Activated T-helper 17 cell treated with anti-CD3 and anti-CD28 coated beads, Interleukin-2, amount 50 U/mL, for 72 hours (primary cell): ENCODE data around the gene ANKIB1. TPM values are rescaled to one million over a fixed set of nuclear protein-coding genes. Genes with fewer than 3 reads are reported as not detected.
"Not testable (repeated sequence)": the region's sequence is repeated elsewhere in the genome, so short reads cannot be mapped to it uniquely, and the experiment has no call there.

Experiments
- ATAC-seq: fragments of 150-1000 bp; cut with Tn5 transposase; replicated peaks from 2 replicates; pipeline ENCODE4 v1.10.0; 2021; ENCODE audit warnings: mild to moderate bottlenecking, moderate library complexity
- H3K27ac Mint-ChIP-seq: one replicate; pipeline ENCODE4 v1.8.0; 2022; ENCODE audit warnings: mixed read lengths
- H3K27me3 Mint-ChIP-seq: one replicate; pipeline ENCODE4 v1.8.0; 2022; ENCODE audit warnings: mixed read lengths
- H3K36me3 Mint-ChIP-seq: one replicate; pipeline ENCODE4 v1.8.0; 2022; ENCODE audit warnings: low read depth, mild to moderate bottlenecking, mixed read lengths
- H3K4me1 Mint-ChIP-seq: one replicate; pipeline ENCODE4 v1.8.0; 2022; ENCODE audit warnings: mixed read lengths
- H3K4me3 Mint-ChIP-seq: one replicate; pipeline ENCODE4 v1.8.0; 2022; ENCODE audit warnings: mild to moderate bottlenecking, mixed read lengths
- H3K9me3 Mint-ChIP-seq: one replicate; pipeline ENCODE4 v1.8.0; 2022; ENCODE audit warnings: mixed read lengths
- total RNA-seq, 2 donors: library from RNA; stranded (reverse); gene quantifications; one replicate each; pipeline ENCODE4 v1.2.3, GENCODE V29; 2022

The ANKIB1 gene
- total RNA-seq, 2 donors from 2014 or later = 38.6 to 39.9 TPM

- peaks cover 8% of the 10 kb centered on the region for H3K27me3 Mint-ChIP-seq
- H3K27ac Mint-ChIP-seq = no peak overlapping the region
- H3K4me1 Mint-ChIP-seq = peaks cover 9% of the 10 kb centered on the region
- no peak overlapping the region for H3K4me3 Mint-ChIP-seq
- no peaks in the 10 kb centered on the region for H3K36me3 Mint-ChIP-seq
- no peak for ATAC-seq
- H3K9me3 Mint-ChIP-seq = no peaks in the 10 kb centered on the region
These were observed 176.1 kb downstream of the ANKIB1 start for GRCh38 chr7:92421676-92422435.

DNA sequence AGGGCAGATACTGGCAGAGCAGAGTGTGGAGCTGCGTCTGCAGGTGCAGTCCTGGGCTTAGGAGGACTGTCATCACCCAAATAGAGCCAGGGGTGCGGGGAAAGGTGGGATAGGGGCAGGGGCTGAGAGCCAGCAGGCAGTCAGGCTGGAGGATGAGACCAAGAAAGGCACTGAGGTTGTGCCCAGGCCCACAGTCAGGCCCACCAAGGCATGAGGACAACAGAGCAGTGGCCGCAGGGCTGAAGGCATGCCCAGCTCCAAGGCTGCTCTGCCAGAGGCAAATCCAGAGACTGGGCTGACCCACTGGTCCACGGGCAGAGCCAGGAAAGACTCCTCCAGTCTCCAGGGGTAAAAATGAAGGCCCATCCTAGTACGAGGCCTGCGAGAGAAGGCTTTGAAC, 177.2 kb downstream of the ANKIB1 start:
- no peak overlapping the region for H3K4me3 Mint-ChIP-seq
- no peaks in the 10 kb centered on the region for H3K9me3 Mint-ChIP-seq
- H3K27ac Mint-ChIP-seq = no peak overlapping the region
- H3K36me3 Mint-ChIP-seq = no peaks in the 10 kb centered on the region
- peaks cover 11% of the 10 kb centered on the region for H3K27me3 Mint-ChIP-seq
- peaks cover 9% of the 10 kb centered on the region for H3K4me1 Mint-ChIP-seq
- ATAC-seq = no peak

DNA sequence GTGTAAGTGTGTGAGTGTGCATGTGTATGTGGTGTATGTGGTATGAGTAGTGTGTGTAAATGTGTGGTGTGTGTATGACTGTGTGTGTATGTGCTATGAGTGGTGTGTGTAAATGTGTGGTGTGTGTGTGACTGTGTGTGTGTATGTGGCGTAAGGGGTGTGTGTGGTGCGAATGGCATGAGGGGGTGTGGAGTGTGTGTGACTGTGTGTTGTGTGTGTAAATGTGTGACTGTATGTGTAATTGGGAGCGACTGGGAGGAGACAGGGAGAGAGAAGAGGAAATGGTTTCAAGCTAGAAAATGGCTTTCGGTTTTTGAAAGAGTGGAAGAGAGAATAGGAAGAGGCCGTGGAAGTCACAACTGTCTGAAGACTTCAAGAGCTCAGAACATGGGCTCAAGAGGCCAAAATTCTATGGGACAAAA, 177.9 kb downstream of the ANKIB1 start:
- no peaks in the 10 kb centered on the region for H3K36me3 Mint-ChIP-seq

GRCh38 chr7:92425311-92425947, 179.7 kb downstream of the ANKIB1 start:
- no peaks in the 10 kb centered on the region for H3K9me3 Mint-ChIP-seq
- H3K27ac Mint-ChIP-seq = no peak overlapping the region
- no peaks in the 10 kb centered on the region for H3K36me3 Mint-ChIP-seq
- H3K4me1 Mint-ChIP-seq = peaks cover 9% of the 10 kb centered on the region
- H3K27me3 Mint-ChIP-seq = peaks cover 14% of the 10 kb centered on the region
- peak overlapping the region; percentile 88 for H3K4me3 Mint-ChIP-seq
- peak; percentile 16 for ATAC-seq

More for the DNA sequence above, 177.9 kb downstream of the ANKIB1 start:
- Mint-ChIP-seq H3K4me3 (peak overlapping the region; percentile 88), H3K4me1 (peaks cover 9% of the 10 kb centered on the region), H3K27ac (no peak overlapping the region), H3K27me3 (peaks cover 11% of the 10 kb centered on the region), H3K9me3 (no peaks in the 10 kb centered on the region)
- ATAC-seq = no peak

- H3K4me3 Mint-ChIP-seq = no peak overlapping the region
- H3K4me1 Mint-ChIP-seq = peaks cover 9% of the 10 kb centered on the region
- no peak overlapping the region for H3K27ac Mint-ChIP-seq
- no peaks in the 10 kb centered on the region for H3K36me3 Mint-ChIP-seq
- peaks cover 14% of the 10 kb centered on the region for H3K27me3 Mint-ChIP-seq
- no peak for ATAC-seq
- H3K9me3 Mint-ChIP-seq = no peaks in the 10 kb centered on the region
These were observed 181.4 kb downstream of the ANKIB1 start for GRCh38 chr7:92427193-92427592.

DNA sequence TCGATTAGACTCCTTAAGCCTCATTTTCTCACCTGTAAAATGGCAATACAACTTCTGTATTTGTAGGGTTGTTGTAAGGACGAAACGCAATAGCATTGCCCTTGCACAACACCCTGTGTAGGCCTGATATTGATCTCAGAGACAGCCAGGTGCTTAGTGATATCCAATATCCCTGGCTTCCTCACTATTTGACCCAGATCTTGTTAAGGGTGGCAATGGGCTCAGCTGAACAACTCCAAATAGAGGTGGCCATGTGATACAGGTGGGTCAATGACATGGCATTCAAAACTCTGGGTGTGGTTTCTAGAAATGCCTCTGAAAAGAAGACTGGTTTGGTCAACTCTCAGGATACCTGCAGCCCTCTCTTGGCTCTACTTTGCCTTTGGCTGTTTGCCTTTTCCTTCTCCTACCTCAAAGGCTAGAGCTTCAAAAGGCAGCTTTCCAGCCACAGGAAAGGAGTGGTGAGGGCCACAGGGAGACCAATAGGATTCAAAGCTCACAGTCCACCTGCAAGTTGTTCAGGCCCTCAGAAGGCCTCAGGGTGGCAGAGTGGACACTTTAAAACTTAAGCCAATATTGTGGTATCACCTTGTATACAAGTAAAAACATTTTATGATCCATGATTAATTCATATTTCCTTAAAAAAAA, 186.6 kb downstream of the ANKIB1 start:
- Mint-ChIP-seq H3K9me3 (no peaks in the 10 kb centered on the region), H3K4me1 (no peaks in the 10 kb centered on the region), H3K27ac (no peak overlapping the region), H3K4me3 (no peak overlapping the region), H3K27me3 (peaks cover 6% of the 10 kb centered on the region), H3K36me3 (no peaks in the 10 kb centered on the region)
- no peak for ATAC-seq

- no peaks in the 10 kb centered on the region for H3K36me3 Mint-ChIP-seq
- no peaks in the 10 kb centered on the region for H3K4me1 Mint-ChIP-seq
- no peak overlapping the region for H3K27ac Mint-ChIP-seq
- peaks cover 2% of the 10 kb centered on the region for H3K27me3 Mint-ChIP-seq
- no peak for ATAC-seq
- no peaks in the 10 kb centered on the region for H3K9me3 Mint-ChIP-seq
- no peak overlapping the region for H3K4me3 Mint-ChIP-seq
These were observed 187.2 kb downstream of the ANKIB1 start for GRCh38 chr7:92433019-92433418.

DNA sequence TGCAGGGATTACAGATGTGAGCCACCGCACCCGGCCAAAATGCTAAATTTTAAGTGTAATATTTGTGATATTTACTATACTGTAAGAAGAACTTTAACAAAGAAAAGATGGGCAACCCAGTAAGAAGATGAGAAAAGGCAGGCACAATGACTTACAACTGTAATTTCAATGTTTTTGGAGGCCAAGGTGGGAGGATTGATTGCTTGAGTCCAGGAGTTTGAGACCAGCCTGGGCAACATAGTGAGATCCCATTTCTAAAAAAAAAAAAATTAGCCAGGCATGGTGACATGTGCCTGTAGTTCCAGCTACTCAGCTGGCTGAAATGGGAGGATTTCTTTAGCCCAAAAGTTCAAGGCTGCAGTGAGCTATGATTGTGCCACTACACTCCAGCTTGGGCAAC, 189.8 kb downstream of the ANKIB1 start:
- H3K27me3 Mint-ChIP-seq = no peaks in the 10 kb centered on the region
- H3K4me1 Mint-ChIP-seq = no peaks in the 10 kb centered on the region
- no peaks in the 10 kb centered on the region for H3K36me3 Mint-ChIP-seq
- H3K27ac Mint-ChIP-seq = no peak overlapping the region
- no peak for ATAC-seq
- H3K9me3 Mint-ChIP-seq = no peaks in the 10 kb centered on the region
- no peak overlapping the region for H3K4me3 Mint-ChIP-seq

DNA sequence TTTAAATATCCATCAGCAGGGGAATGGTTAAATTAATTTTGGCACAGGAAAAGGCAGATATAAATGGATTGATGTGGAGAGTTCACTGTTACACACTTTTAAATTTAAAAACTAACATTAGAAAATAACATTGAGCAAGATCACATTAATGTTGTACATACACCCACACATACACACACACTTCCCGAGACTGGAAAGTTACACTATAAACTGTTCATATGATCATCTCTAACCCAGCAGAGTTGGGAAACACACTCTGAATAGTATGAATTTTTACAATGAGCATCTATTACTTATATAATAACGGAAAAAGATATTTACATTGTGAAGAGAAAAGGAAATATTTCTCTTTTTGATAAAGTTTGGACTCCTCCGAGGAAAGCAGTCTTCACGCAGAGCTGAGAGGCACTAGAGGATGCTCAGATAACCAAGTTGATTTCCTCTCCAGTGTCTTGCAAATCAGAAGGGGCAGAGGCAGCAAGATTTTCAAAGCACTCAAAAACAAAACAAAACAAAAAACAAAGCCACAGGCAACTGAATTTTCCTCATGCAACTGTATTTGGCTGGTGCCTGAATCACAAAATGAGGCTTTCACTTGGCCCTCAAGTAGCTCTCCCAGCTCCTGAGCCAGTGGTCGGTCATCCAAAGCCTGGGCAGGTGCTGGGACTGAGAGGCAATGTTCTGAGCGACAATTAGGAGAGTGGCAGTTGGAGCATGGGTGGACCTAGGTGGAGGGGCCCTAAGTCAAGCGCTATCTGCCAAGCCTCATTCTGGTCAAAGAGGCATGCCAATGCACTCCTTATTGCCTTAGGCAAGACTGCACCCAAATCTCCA, 191.1 kb downstream of the ANKIB1 start:
- no peak for ATAC-seq
- Mint-ChIP-seq H3K27me3 (no peaks in the 10 kb centered on the region), H3K4me3 (no peak overlapping the region), H3K4me1 (no peaks in the 10 kb centered on the region), H3K9me3 (no peaks in the 10 kb centered on the region), H3K27ac (no peak overlapping the region), H3K36me3 (no peaks in the 10 kb centered on the region)

- Mint-ChIP-seq H3K4me1 (no peaks in the 10 kb centered on the region), H3K27me3 (no peaks in the 10 kb centered on the region), H3K9me3 (no peaks in the 10 kb centered on the region), H3K27ac (no peak overlapping the region), H3K4me3 (no peak overlapping the region), H3K36me3 (no peaks in the 10 kb centered on the region)
- no peak for ATAC-seq
These were observed 192.2 kb downstream of the ANKIB1 start for GRCh38 chr7:92437956-92438491.

- not testable (repeated sequence) for H3K4me1 Mint-ChIP-seq, ATAC-seq, H3K9me3 Mint-ChIP-seq, H3K27ac Mint-ChIP-seq, H3K27me3 Mint-ChIP-seq, H3K36me3 Mint-ChIP-seq, H3K4me3 Mint-ChIP-seq
These were observed 196.9 kb downstream of the ANKIB1 start for GRCh38 chr7:92442720-92443119.

DNA sequence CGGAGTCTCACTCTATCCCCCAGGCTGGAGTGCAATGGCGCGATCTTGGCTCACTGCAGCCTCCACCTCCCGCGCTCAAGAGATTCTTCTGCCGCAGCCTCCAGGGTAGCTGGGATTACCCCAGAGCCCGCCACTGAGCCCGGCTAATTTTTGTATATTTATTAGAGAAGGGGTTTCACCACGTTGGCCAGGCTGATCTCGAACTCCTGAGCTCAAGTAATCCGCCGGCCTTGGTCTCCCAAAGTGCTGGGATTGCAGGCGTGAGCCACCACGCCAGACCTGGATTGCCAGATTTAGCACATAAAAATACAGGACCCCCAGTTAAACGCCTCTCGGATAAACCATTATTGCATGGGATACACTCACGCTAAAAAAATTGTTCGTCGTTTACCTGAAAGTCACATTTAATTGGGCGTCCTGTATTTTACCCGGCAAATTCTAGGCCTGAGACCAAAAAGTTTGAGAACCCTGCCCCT, 201.1 kb downstream of the ANKIB1 start:
- H3K27me3 Mint-ChIP-seq = no peaks in the 10 kb centered on the region
- H3K36me3 Mint-ChIP-seq = peaks cover 37% of the 10 kb centered on the region
- H3K4me1 Mint-ChIP-seq = no peaks in the 10 kb centered on the region
- ATAC-seq = no peak
- H3K27ac Mint-ChIP-seq = peak overlapping the region; percentile 65
- H3K4me3 Mint-ChIP-seq = peak overlapping the region; percentile 89
- no peaks in the 10 kb centered on the region for H3K9me3 Mint-ChIP-seq

DNA sequence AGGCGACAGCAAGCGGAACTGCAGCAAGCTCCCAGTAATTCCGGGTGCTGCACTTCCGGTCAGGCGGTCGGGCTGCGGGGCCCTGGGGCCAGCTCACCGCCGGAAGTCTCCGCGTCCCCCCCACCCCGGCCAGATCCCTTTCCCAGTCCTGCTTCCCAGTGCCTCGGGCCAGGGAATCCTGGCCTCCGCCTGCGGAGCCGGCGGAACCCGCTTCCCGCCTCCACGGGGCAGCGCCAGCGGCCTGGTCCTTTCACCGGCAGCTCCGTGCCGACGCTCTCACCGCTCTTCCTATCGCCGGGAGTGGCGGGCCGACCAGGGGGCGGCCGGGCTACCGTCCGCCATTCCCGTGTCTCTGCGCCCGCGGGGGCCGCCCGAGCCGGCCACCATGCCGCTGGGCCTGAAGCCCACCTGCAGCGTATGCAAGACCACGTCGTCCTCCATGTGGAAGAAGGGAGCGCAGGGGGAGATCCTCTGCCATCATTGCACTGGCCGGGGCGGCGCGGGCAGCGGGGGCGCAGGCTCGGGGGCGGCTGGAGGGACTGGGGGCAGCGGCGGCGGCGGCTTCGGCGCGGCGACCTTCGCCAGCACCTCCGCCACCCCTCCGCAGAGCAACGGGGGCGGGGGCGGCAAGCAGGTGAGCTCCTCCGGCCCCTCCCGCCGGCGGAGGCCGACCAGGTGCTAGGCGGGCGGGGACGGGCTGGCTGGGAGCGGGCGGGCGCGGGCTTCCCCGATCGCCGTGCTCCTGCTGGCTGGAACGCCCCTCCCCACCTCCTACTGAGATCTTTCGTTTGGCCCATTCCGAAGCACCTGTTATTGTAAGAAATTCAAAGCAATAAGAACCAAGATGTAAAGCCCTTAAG, 201.8 kb downstream of the ANKIB1 start, which contains the start of gene GATAD1:
Gene GATAD1, plus strand, starts transcription at position 138 of the 860 bp plus-strand sequence. Its CDS starts 248 bp downstream, at position 386.
- H3K27ac Mint-ChIP-seq = peak within 1 kb of the TSS; percentile 90
- H3K36me3 Mint-ChIP-seq = peaks cover 37% of the 10 kb centered on the region
- H3K9me3 Mint-ChIP-seq = no peaks in the 10 kb centered on the region
- H3K4me3 Mint-ChIP-seq = peak within 1 kb of the TSS; percentile 89
- no peaks in the 10 kb centered on the region for H3K4me1 Mint-ChIP-seq
- H3K27me3 Mint-ChIP-seq = no peaks in the 10 kb centered on the region
- ATAC-seq = peak; percentile 88
